ENCODE results near the gene FAM13B. TPM values are rescaled to one million over a fixed set of nuclear protein-coding genes. Genes with fewer than 3 reads are reported as not detected.
"Not testable (repeated sequence)": the region's sequence is repeated elsewhere in the genome, so short reads cannot be mapped to it uniquely, and the experiment has no call there.

Gene FAM13B
- total and polyA plus RNA-seq, 2 of the 8 experiments (the other 6 are each of a cell fraction or from before 2014, with no cell fraction given): 6.4 to 17.0 TPM

DNA sequence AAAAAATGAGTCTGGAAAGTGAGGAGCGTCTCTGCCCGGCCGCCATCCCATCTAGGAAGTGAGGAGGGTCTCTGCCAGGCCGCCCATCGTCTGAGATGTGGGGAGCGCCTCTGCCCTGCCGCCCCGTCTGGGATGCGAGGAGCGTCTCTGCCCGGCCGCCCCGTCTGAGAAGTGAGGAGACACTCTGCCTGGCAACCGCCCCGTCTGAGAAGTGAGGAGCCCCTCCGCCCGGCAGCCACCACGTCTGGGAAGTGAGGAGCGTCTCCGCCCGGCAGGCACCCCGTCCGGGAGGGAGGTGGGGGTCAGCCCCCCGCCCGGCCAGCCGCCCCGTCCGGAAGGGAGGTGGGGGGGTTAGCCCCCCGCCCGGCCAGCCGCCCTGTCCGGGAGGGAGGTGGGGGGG is 37.1 kb upstream of the FAM13B start:
- H2BK20ac ChIP-seq (ENCODE audit: low read length); H3K4me3 ChIP-seq (ENCODE audit: extremely low read depth in 1 of 4, insufficient read depth in 2 of 4, low read depth in 3 of 4, low read length in 4 of 4); H4K5ac ChIP-seq (ENCODE audit: insufficient read length, low read depth, low read length); H3K79me2 ChIP-seq (ENCODE audit: control insufficient read depth in 1 of 2, insufficient read depth in 2 of 2, low read length in 2 of 2); H4K91ac ChIP-seq (replicated peaks; ENCODE audit: insufficient read length, low read length); H4K8ac ChIP-seq (ENCODE audit: extremely low read depth, insufficient read depth, low read length); H3K27ac ChIP-seq (ENCODE audit: low read depth, low read length); H3K79me1 ChIP-seq (ENCODE audit: low read depth, low read length); H3K4me1 ChIP-seq (replicated peaks in 1 of 4; ENCODE audit: control insufficient read depth in 3 of 4, insufficient read depth in 4 of 4, low read length in 3 of 4); H2BK15ac ChIP-seq (ENCODE audit: low read length); H3K9me3 ChIP-seq (ENCODE audit: insufficient read depth in 2 of 2, low read depth in 1 of 2, low read length in 1 of 2); H3K27me3 ChIP-seq (replicated peaks in 1 of 4; ENCODE audit: control insufficient read depth in 3 of 4, extremely low read depth in 1 of 4, insufficient read depth in 3 of 4, low read length in 3 of 4); H2BK12ac ChIP-seq (ENCODE audit: low read depth, low read length); DNase-seq (ENCODE audit: low read depth in 1 of 2, low spot score in 2 of 2); H3K4ac ChIP-seq (replicated peaks; ENCODE audit: insufficient read length, low read depth, low read length); POLR2A ChIA-PET (ENCODE audit: partially characterized antibody); H3K18ac ChIP-seq (ENCODE audit: extremely low read depth, low read length); H2BK5ac ChIP-seq (ENCODE audit: low read depth, low read length); H3K56ac ChIP-seq (replicated peaks; ENCODE audit: insufficient read length, low read depth, low read length); H2AFZ ChIP-seq (ENCODE audit: low read length); H3K36me3 ChIP-seq (ENCODE audit: control insufficient read depth in 2 of 4, insufficient read depth in 4 of 4, low read length in 3 of 4); FAIRE-seq; H3K9ac ChIP-seq (replicated peaks in 1 of 4; ENCODE audit: extremely low read depth in 1 of 4, low read depth in 3 of 4, low read length in 3 of 4); H3K23me2 ChIP-seq (ENCODE audit: low read depth, low read length); H3K14ac ChIP-seq (ENCODE audit: insufficient read length); H4K20me1 ChIP-seq (replicated peaks in 1 of 2; ENCODE audit: control insufficient read depth in 1 of 2, insufficient read depth in 2 of 2, low read length in 2 of 2); H3K4me2 ChIP-seq (ENCODE audit: insufficient read depth in 1 of 2, low read depth in 2 of 2, low read length in 2 of 2); H2AK5ac ChIP-seq (ENCODE audit: low read depth, low read length); H3K23ac ChIP-seq (ENCODE audit: insufficient read length); H2BK120ac ChIP-seq (replicated peaks; ENCODE audit: low read depth, low read length): not testable (repeated sequence)
- CTCF ChIA-PET (ENCODE audit: partially characterized antibody): interaction anchor here (0.7 to 11.5 kb wide), 12 partner anchors 9 to 441 kb away, joined by 3 to 179 read pairs (median 6); partner anchors contain the start of genes FAM13B and WNT8A
- WGBS, 2 experiments (ENCODE audit: extremely low coverage in 1 of 2, insufficient coverage in 1 of 2, insufficient read length in 1 of 2, insufficient replicate concordance in 2 of 2, low coverage in 1 of 2, low lambda C conversion rate in 2 of 2, missing lambda C conversion rate in 1 of 2): 59% methylated on average over 2 of the region's 32 CpGs; no CpG with 5 or more reads in 1 of the 2 experiments

All from H1 (cell line).